Liver (tissue), 9 donors: ENCODE measurements around the gene PUS1. TPM values are rescaled to one million over a fixed set of nuclear protein-coding genes. Genes with fewer than 3 reads are reported as not detected.

Source experiments
- DNase-seq: peaks from one replicate; pipeline ENCODE4 v3.0.0-alpha.2; 2017; ENCODE audit warnings: low spot score
- H3K27ac ChIP-seq, 2 donors: one replicate each; pipeline ENCODE4 v1.7.0; 2013; ENCODE audit warnings: inconsistent platforms in 2 of 2, low read length in 2 of 2, control low read depth in 1 of 2, low read depth in 1 of 2, mild to moderate bottlenecking in 1 of 2
- H3K27me3 ChIP-seq, 4 donors: one replicate each; pipeline versions ENCODE4 v1.6.1 to v1.7.0; 2013; ENCODE audit warnings: low read length in 3 of 4, inconsistent platforms in 1 of 4, mild to moderate bottlenecking in 1 of 4, moderate library complexity in 1 of 4; ENCODE audit not compliant: control insufficient read depth in 4 of 4, insufficient read depth in 4 of 4
- H3K36me3 ChIP-seq, 4 donors: one replicate each; pipeline versions ENCODE4 v1.6.1 to v1.7.0; 2013; ENCODE audit warnings: low read length in 3 of 4, mild to moderate bottlenecking in 3 of 4, low read depth in 1 of 4, moderate library complexity in 1 of 4; ENCODE audit not compliant: control insufficient read depth in 4 of 4, insufficient read depth in 3 of 4
- H3K4me1 ChIP-seq, 4 donors: one replicate each; pipeline versions ENCODE4 v1.6.1 to v1.7.0; 2013; ENCODE audit warnings: low read length in 3 of 4, mild to moderate bottlenecking in 3 of 4, moderate library complexity in 1 of 4; ENCODE audit not compliant: control insufficient read depth in 4 of 4, insufficient read depth in 4 of 4
- H3K4me3 ChIP-seq, 3 donors: one replicate each; pipeline versions ENCODE4 v1.6.1 to v1.7.0; 2013; ENCODE audit warnings: low read length in 3 of 3, control low read depth in 1 of 3, low read depth in 1 of 3, mild to moderate bottlenecking in 1 of 3
- H3K9ac ChIP-seq, 2 donors: one replicate each; pipeline ENCODE4 v1.7.0; 2013; ENCODE audit warnings: low read length in 2 of 2, mild to moderate bottlenecking in 2 of 2, moderate library complexity in 2 of 2, control low read depth in 1 of 2, low read depth in 1 of 2
- H3K9me3 ChIP-seq, 4 donors: one replicate each; pipeline versions ENCODE4 v1.6.1 to v1.7.0; 2013; ENCODE audit warnings: low read length in 3 of 4; ENCODE audit not compliant: control insufficient read depth in 4 of 4
- EGR1 ChIP-seq, 2 donors: IDR thresholded peaks; 2 replicates each; pipeline ENCODE4 v1.6.1; 2016 to 2018; ENCODE audit warnings: antibody characterized with exemption in 2 of 2, low read depth in 2 of 2
- FOXA1 ChIP-seq: IDR thresholded peaks from 2 replicates; pipeline ENCODE4 v1.6.1; 2016; ENCODE audit warnings: antibody characterized with exemption
- GABPA ChIP-seq, 2 donors: IDR thresholded peaks in 1 of 2; conservative IDR thresholded peaks in 1 of 2; 2 replicates each; pipeline ENCODE4 v1.6.1; 2016; ENCODE audit warnings: antibody characterized with exemption in 2 of 2, mild to moderate bottlenecking in 1 of 2, moderate library complexity in 1 of 2
- HNF4A ChIP-seq, 2 donors: conservative IDR thresholded peaks; 2 replicates each; pipeline ENCODE4 v1.6.1; 2016; ENCODE audit warnings: antibody characterized with exemption in 2 of 2, mild to moderate bottlenecking in 2 of 2
- HNF4G ChIP-seq: IDR thresholded peaks from 2 replicates; pipeline ENCODE4 v1.6.1; 2016; ENCODE audit warnings: antibody characterized with exemption
- JUND ChIP-seq, 2 donors: IDR thresholded peaks; 2 replicates each; pipeline ENCODE4 v1.6.1; 2016; ENCODE audit warnings: antibody characterized with exemption in 2 of 2
- MAX ChIP-seq: IDR thresholded peaks from 2 replicates; pipeline ENCODE4 v1.6.1; 2016; ENCODE audit warnings: antibody characterized with exemption
- NR2F2 ChIP-seq: IDR thresholded peaks from 2 replicates; pipeline ENCODE4 v1.6.1; 2016; ENCODE audit warnings: antibody characterized with exemption
- RAD21 ChIP-seq, 2 donors: IDR thresholded peaks; 2 replicates each; pipeline ENCODE4 v1.6.1; 2016; ENCODE audit warnings: antibody characterized with exemption in 2 of 2, mild to moderate bottlenecking in 2 of 2
- RXRA ChIP-seq, 2 donors: IDR thresholded peaks; 2 replicates each; pipeline ENCODE4 v1.6.1; 2017 to 2018; ENCODE audit warnings: antibody characterized with exemption in 2 of 2, mild to moderate bottlenecking in 1 of 2
- TAF1 ChIP-seq: conservative IDR thresholded peaks from 2 replicates; pipeline ENCODE4 v1.6.1; 2016; ENCODE audit warnings: antibody characterized with exemption, mild to moderate bottlenecking
- YY1 ChIP-seq: IDR thresholded peaks from 2 replicates; pipeline ENCODE4 v1.6.1; 2016; ENCODE audit warnings: antibody characterized with exemption, mild to moderate bottlenecking
- ZBTB33 ChIP-seq: IDR thresholded peaks from 2 replicates; pipeline ENCODE4 v1.6.1; 2016; ENCODE audit warnings: antibody characterized with exemption
- WGBS: extraction: QIAGEN DNeasy Blood & Tissue Kit; methylation state at CpG from one replicate; pipeline ENCODE4 v1.1.7; 2013; 5-methylcytosine and 5-hydroxymethylcytosine counted together
- polyA plus RNA-seq, 2 donors: library from polyadenylated mRNA; stranded (reverse) in 1 of 2; unstranded in 1 of 2; fragments of 200-250 nt in 1 of 2; fragments of >200 nt in 1 of 2; fragmentation: Nextera tagmentation in 1 of 2; extraction: Ambion mirVana in 1 of 2; gene quantifications; one replicate each; pipeline versions ENCODE4 v1.2.1 to v1.2.3, GENCODE V29; 2013 to 2015
- total RNA-seq, 2 donors: library from RNA; depleted of rRNA; stranded (reverse); fragments of >200 nt; gene quantifications; one replicate each; pipeline ENCODE4 v1.2.3, GENCODE V29; 2014
- TF ChIP-seq, protein P1 (sequence below): IDR thresholded peaks from 2 replicates; pipeline ENCODE4 v1.6.1; 2016; ENCODE audit warnings: antibody characterized with exemption
- TF ChIP-seq, protein P2 (sequence below): IDR thresholded peaks from 2 replicates; pipeline ENCODE4 v1.6.1; 2016; ENCODE audit warnings: antibody characterized with exemption, mild to moderate bottlenecking
- TF ChIP-seq, protein P3 (sequence below): fragments of 150-350 bp; IDR thresholded peaks from 2 replicates; pipeline ENCODE4 v1.5.1; 2017; ENCODE audit warnings: improper control_type of control experiment, low read depth, low read length; ENCODE audit not compliant: missing input control
- donor health status: healthy.
- donor health status: healthy.
- donor health status: healthy.
- donor health status: healthy.
- donor health status: healthy.

Gene PUS1
- total and polyA plus RNA-seq, 4 donors: 6.1 to 24.4 (median 10.7) TPM

DNA sequence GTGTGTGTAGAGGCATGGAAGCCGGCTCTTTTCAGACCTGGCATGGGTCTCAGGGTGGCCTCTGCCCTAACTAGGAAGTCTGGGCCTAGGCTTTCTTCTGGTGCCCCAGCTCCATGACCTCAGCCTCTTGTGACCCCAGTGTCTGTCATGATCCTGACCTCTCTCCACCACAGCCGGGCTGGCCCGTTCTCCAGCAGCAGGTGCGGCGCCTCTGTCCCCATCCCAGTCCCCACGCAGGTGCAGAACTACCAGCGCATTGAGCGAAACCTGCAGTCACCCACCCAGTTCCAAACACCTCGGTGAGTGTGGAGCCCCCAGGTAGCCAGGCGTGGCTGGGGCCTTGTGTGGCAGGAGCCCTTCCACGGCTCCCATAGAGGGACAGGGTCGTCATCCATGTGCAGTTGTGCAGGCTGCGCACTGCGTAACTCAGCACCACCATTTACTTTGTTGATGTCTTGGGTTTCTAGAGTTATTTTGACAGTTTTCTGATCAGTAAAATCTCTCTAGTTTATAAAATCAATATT, 14.8 kb upstream of the PUS1 start:
- 91% methylated on average over 14 of the region's 14 CpGs for WGBS
- no peak overlapping the region for H3K27ac ChIP-seq

More for the DNA sequence above, 14.8 kb upstream of the PUS1 start:
- no peak for DNase-seq
- Histone ChIP-seq H3K36me3 (peaks cover 33 to 85% (median 42%) of the 10 kb centered on the region in 4 donors), H3K27me3 (no peaks in the 10 kb centered on the region), H3K4me3 (no peak overlapping the region), H3K4me1 (peaks cover 0 to 6% (median 0%) of the 10 kb centered on the region in 4 donors), H3K9ac (no peak overlapping the region), H3K9me3 (no peaks in the 10 kb centered on the region)
- no peak for TF ChIP-seq MAX
- no peak for TF ChIP-seq GABPA (IDR thresholded peaks at IDR 0.05 in 1 of 2, conservative IDR thresholded peaks at IDR 0.05 in 1 of 2)
- TF ChIP-seq RAD21 (IDR thresholded peaks at IDR 0.05): no peak
- TF ChIP-seq HNF4G: no peak
- no peak for TF ChIP-seq YY1
- TF ChIP-seq, protein P1, sequence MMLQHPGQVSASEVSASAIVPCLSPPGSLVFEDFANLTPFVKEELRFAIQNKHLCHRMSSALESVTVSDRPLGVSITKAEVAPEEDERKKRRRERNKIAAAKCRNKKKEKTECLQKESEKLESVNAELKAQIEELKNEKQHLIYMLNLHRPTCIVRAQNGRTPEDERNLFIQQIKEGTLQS: no peak
- TF ChIP-seq RXRA (IDR thresholded peaks at IDR 0.05): no peak
- no peak for TF ChIP-seq TAF1
- TF ChIP-seq FOXA1: no peak
- TF ChIP-seq, protein P2, sequence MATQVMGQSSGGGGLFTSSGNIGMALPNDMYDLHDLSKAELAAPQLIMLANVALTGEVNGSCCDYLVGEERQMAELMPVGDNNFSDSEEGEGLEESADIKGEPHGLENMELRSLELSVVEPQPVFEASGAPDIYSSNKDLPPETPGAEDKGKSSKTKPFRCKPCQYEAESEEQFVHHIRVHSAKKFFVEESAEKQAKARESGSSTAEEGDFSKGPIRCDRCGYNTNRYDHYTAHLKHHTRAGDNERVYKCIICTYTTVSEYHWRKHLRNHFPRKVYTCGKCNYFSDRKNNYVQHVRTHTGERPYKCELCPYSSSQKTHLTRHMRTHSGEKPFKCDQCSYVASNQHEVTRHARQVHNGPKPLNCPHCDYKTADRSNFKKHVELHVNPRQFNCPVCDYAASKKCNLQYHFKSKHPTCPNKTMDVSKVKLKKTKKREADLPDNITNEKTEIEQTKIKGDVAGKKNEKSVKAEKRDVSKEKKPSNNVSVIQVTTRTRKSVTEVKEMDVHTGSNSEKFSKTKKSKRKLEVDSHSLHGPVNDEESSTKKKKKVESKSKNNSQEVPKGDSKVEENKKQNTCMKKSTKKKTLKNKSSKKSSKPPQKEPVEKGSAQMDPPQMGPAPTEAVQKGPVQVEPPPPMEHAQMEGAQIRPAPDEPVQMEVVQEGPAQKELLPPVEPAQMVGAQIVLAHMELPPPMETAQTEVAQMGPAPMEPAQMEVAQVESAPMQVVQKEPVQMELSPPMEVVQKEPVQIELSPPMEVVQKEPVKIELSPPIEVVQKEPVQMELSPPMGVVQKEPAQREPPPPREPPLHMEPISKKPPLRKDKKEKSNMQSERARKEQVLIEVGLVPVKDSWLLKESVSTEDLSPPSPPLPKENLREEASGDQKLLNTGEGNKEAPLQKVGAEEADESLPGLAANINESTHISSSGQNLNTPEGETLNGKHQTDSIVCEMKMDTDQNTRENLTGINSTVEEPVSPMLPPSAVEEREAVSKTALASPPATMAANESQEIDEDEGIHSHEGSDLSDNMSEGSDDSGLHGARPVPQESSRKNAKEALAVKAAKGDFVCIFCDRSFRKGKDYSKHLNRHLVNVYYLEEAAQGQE: no peak
- no peak for TF ChIP-seq HNF4A (conservative IDR thresholded peaks at IDR 0.05)
- TF ChIP-seq JUND (IDR thresholded peaks at IDR 0.05): no peak
- TF ChIP-seq NR2F2: no peak
- TF ChIP-seq EGR1 (IDR thresholded peaks at IDR 0.05; ENCODE audit: low read depth in 2 of 2): no peak
- no peak for TF ChIP-seq ZBTB33
- TF ChIP-seq, protein P3, sequence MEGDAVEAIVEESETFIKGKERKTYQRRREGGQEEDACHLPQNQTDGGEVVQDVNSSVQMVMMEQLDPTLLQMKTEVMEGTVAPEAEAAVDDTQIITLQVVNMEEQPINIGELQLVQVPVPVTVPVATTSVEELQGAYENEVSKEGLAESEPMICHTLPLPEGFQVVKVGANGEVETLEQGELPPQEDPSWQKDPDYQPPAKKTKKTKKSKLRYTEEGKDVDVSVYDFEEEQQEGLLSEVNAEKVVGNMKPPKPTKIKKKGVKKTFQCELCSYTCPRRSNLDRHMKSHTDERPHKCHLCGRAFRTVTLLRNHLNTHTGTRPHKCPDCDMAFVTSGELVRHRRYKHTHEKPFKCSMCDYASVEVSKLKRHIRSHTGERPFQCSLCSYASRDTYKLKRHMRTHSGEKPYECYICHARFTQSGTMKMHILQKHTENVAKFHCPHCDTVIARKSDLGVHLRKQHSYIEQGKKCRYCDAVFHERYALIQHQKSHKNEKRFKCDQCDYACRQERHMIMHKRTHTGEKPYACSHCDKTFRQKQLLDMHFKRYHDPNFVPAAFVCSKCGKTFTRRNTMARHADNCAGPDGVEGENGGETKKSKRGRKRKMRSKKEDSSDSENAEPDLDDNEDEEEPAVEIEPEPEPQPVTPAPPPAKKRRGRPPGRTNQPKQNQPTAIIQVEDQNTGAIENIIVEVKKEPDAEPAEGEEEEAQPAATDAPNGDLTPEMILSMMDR: no peak
